ENCODE data around the gene ZNF750.
A peak's percentile ranks its signal among the peaks of the same experiment; 100 is the strongest.

The ZNF750 gene

DNA sequence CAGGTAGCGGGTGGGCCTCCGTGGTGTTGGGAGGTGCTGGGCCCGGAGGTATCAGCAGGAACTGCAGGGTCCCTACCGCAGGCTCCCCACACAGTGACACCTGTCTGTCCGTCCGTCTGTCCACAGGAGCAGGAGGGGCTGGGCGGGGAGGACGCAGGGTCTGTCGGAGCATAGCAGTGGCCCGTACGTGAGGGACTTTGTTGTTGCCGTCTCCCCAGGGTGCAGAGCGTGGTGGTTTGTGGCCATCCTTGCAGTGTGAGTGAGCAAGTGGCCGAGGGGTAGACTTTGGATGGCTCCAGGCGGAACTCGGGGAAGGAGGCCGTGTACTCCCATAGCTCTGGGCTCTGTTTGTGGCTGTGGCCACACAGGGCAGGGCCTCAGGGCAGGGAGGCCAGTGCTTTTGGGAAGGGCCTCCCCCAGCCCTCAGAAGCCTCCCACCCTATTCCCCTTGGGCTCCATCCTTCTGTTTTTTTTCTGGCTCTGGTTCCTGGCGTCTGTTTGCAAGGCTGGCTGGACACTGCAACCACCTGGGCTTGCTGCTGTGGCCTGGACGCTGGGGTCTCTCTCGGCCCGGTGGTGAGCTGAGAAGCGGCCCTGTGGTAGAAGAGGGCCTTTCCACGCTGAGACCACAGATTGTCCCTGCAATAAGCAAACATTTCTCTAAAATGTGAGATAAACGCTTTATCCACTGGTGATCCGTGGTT is 41.0 kb upstream of the ZNF750 start:
- Histone ChIP-seq H3K4me1 (ENCODE audit: control insufficient read depth, insufficient read depth, low read length) (peaks cover 53% of the 10 kb centered on the region), H3K27me3 (ENCODE audit: control insufficient read depth in 1 of 2, insufficient read depth in 2 of 2, low read length in 2 of 2) (no peaks in the 10 kb centered on the region), H3K9ac (ENCODE audit: low read length in 2 of 2) (no peak overlapping the region), H3K27ac (ENCODE audit: low read length) (no peak overlapping the region), H3K36me3 (ENCODE audit: control insufficient read depth in 2 of 2, insufficient read depth in 2 of 2, low read length in 2 of 2) (no peaks in the 10 kb centered on the region), H3K9me3 (ENCODE audit: control insufficient read depth in 2 of 2, low read length in 2 of 2) (no peaks in the 10 kb centered on the region), H3K4me3 (ENCODE audit: low read length in 2 of 2) (no peak overlapping the region)

DNA sequence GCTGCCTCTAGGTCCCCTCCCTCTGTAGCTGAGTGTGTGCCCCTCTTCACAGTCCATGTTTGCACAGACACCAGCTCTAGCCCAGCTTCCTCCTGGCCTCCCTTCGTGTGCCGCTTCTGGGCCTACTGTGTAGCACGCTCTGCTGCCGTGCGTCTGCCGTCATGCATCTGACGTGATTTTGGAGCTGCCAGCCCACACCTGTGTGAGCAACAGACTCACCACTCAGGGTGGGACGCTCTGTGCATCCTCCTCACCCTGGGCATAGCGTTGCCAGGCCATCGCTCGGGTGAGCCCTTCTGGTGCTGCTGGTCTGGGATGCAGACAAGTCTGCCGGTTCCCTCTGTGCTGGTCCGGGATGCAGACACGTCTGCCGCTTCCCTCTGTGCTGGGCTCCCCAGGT is 39.4 kb upstream of the ZNF750 start:
- H3K27ac ChIP-seq (ENCODE audit: low read length): no peak overlapping the region
- peaks cover 44% of the 10 kb centered on the region for H3K4me1 ChIP-seq (ENCODE audit: control insufficient read depth, insufficient read depth, low read length)
- H3K9ac ChIP-seq (ENCODE audit: low read length in 2 of 2): no peak overlapping the region

DNA sequence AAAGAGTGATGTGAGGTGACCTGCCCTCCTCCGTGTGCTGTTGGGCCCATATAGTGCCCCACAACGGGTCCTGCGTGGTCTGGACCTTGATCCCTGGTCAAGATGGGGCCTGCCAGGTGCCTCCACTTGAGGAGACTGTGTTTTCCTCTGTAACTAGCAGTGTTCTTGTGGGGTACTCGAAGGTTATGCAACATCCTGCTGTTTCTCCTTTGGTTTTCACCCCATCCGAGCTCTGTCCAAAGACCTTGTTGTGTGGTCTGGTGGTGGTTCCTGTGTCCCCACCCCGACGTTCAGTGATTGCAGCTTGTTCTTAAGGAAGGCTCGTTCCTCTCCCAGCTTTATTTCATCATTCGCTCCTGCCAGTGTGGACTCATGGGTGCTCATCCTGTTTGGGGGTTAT is 38.7 kb upstream of the ZNF750 start:
- Histone ChIP-seq H3K36me3 (ENCODE audit: control insufficient read depth in 2 of 2, insufficient read depth in 2 of 2, low read length in 2 of 2) (no peaks in the 10 kb centered on the region), H3K27ac (ENCODE audit: low read length) (no peak overlapping the region), H3K27me3 (ENCODE audit: control insufficient read depth in 1 of 2, insufficient read depth in 2 of 2, low read length in 2 of 2) (no peaks in the 10 kb centered on the region), H3K4me1 (ENCODE audit: control insufficient read depth, insufficient read depth, low read length) (peaks cover 42% of the 10 kb centered on the region), H3K4me3 (ENCODE audit: low read length in 2 of 2) (no peak overlapping the region), H3K9ac (ENCODE audit: low read length in 2 of 2) (no peak overlapping the region), H3K9me3 (ENCODE audit: control insufficient read depth in 2 of 2, low read length in 2 of 2) (no peaks in the 10 kb centered on the region)

More for the DNA sequence above, 39.4 kb upstream of the ZNF750 start:
- Histone ChIP-seq H3K36me3 (ENCODE audit: control insufficient read depth in 2 of 2, insufficient read depth in 2 of 2, low read length in 2 of 2) (no peaks in the 10 kb centered on the region), H3K9me3 (ENCODE audit: control insufficient read depth in 2 of 2, low read length in 2 of 2) (no peaks in the 10 kb centered on the region), H3K27me3 (ENCODE audit: control insufficient read depth in 1 of 2, insufficient read depth in 2 of 2, low read length in 2 of 2) (no peaks in the 10 kb centered on the region), H3K4me3 (ENCODE audit: low read length in 2 of 2) (no peak overlapping the region)

DNA sequence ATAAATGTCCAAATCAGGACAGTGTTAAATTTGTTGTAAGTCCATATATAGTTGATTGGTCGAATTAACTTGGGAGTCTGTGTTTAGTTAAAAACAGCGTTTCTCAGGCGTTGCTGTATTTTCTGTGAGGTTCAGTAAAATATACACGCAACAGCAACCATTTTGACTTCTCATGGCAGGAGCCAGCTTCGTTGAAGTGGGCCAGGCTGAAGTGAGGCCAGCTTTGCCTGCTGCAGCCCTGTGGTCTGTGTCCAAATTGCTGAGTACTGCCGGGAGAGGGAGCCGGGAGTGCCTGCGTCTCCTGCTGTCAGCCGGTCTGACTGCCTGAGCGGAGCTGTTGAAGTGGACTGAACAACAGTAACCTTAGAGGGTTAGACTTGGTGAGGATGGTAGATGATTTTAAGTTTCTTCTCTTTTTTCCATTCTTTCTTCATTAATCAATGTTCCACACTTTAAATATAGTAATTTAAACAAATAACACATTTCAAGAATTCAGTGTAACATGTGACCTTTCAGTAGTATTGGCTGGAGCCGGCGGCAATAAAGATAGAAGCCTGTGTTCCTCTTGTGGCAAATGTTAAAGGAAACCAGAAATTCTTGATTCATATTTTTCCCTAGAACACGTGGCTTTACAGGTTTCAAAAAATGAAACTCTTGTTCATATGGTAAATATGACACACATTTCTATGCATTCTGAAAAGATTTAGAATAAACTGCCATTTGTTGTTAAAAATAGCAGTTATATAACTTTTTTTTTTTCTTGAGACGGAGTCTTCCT is 37.0 kb upstream of the ZNF750 start:
- Histone ChIP-seq H3K4me1 (ENCODE audit: control insufficient read depth, insufficient read depth, low read length) (peaks cover 33% of the 10 kb centered on the region), H3K36me3 (ENCODE audit: control insufficient read depth in 2 of 2, insufficient read depth in 2 of 2, low read length in 2 of 2) (peaks cover 0 to 2% of the 10 kb centered on the region in 2 donors), H3K9me3 (ENCODE audit: control insufficient read depth in 2 of 2, low read length in 2 of 2) (no peaks in the 10 kb centered on the region), H3K27ac (ENCODE audit: low read length) (peak overlapping the region; percentile 76), H3K4me3 (ENCODE audit: low read length in 2 of 2) (peak overlapping the region in 1 of 2 donors; percentile 29), H3K27me3 (ENCODE audit: control insufficient read depth in 1 of 2, insufficient read depth in 2 of 2, low read length in 2 of 2) (no peaks in the 10 kb centered on the region), H3K9ac (ENCODE audit: low read length in 2 of 2) (peak overlapping the region; percentile 46 to 66)

DNA sequence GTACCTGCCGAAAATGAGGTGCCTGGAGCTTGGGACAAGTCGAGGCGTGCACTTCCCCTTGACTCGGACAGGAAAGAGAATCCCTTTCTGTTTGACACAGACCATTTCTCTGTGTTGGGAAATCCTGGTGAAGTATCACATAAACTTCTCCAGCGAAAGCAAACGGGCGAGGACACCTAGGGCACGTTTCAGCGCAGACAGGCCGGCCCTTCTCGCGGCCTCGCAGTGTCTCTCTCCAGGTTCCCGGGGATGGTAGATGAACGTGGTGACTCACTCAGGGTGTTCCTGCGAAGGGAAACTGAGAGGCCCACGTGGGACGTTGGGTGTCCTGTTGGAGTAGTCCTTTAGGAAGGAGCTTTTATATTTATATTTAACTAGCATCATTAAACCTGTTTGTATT is 36.3 kb upstream of the ZNF750 start:
- H3K4me1 ChIP-seq (ENCODE audit: control insufficient read depth, insufficient read depth, low read length): peaks cover 28% of the 10 kb centered on the region
- peak overlapping the region; percentile 76 for H3K27ac ChIP-seq (ENCODE audit: low read length)
- H3K9me3 ChIP-seq (ENCODE audit: control insufficient read depth in 2 of 2, low read length in 2 of 2): no peaks in the 10 kb centered on the region
- H3K36me3 ChIP-seq (ENCODE audit: control insufficient read depth in 2 of 2, insufficient read depth in 2 of 2, low read length in 2 of 2): peaks cover under 1 to 3% of the 10 kb centered on the region in 2 donors
- H3K27me3 ChIP-seq (ENCODE audit: control insufficient read depth in 1 of 2, insufficient read depth in 2 of 2, low read length in 2 of 2): no peaks in the 10 kb centered on the region
- H3K9ac ChIP-seq (ENCODE audit: low read length in 2 of 2): peak overlapping the region; percentile 46 to 66
- peak overlapping the region in 1 of 2 donors; percentile 29 for H3K4me3 ChIP-seq (ENCODE audit: low read length in 2 of 2)

DNA sequence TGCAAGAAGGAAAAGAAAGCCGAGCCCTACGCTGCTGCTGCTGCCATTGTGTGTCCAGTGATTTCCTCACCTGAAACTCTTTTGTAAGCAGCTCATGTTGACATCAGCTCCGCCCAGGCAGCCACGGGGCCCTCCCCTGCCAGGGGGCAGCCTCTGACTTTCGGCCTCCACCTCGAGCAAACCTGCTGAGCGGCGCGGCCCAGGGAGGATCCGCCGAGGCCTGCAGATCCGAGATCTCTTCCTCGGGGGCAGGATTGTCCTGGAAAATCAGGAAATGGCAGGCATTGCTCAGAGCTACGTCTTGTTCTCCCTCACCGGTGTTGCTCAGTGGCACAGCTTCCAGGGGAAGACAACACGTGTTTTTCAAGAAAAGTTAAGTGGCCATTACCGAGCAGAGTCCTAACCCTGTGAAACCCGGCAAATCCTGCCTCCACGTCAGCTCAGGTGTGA is 35.6 kb upstream of the ZNF750 start:
- no peaks in the 10 kb centered on the region for H3K27me3 ChIP-seq (ENCODE audit: control insufficient read depth in 1 of 2, insufficient read depth in 2 of 2, low read length in 2 of 2)
- no peak overlapping the region for H3K4me3 ChIP-seq (ENCODE audit: low read length in 2 of 2)
- H3K9me3 ChIP-seq (ENCODE audit: control insufficient read depth in 2 of 2, low read length in 2 of 2): no peaks in the 10 kb centered on the region
- peaks cover 4 to 10% of the 10 kb centered on the region in 2 donors for H3K36me3 ChIP-seq (ENCODE audit: control insufficient read depth in 2 of 2, insufficient read depth in 2 of 2, low read length in 2 of 2)
- no peak overlapping the region for H3K27ac ChIP-seq (ENCODE audit: low read length)
- peaks cover 22% of the 10 kb centered on the region for H3K4me1 ChIP-seq (ENCODE audit: control insufficient read depth, insufficient read depth, low read length)
- H3K9ac ChIP-seq (ENCODE audit: low read length in 2 of 2): no peak overlapping the region

DNA sequence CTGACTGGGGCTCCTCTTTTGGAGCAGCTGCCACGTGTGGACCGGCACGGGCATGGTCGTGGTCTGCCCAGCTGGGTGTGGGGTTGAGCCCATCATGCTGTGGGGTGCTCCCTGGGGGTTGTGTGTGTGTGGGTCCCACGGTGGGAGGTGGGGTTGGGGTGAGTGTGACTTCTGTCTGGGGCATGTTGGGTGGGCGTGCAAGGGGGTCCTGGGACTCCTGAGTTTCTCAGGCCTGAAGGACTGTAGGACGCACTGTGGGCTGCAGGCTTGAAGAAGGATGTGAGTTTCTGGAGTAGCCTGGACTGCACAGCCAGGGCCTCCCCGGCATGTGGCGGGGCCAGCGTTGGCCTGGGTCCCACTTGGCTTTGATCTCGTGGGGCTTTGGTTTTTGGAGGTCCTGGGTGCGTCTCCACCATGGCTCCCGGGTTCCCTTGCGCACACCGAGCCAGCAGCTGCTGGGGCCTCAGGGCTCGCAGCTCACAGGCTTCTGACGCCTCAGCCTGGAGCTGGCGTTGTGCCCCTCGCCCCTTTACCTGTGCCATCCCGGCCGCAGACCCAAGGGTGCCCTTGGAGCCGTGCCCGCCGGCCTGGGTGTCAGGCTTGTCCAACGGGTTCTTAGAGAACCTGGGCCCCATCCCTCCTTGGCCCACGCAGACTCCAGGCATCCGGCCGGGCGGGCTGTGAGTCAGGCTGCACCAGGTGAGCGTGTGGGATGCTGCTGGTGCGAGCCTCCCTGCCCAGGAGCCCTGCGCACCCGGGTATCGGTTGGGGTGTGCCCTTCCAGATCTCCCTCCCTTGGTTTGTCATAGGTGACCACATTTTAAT is 34.4 kb upstream of the ZNF750 start:
- H3K27me3 ChIP-seq (ENCODE audit: control insufficient read depth in 1 of 2, insufficient read depth in 2 of 2, low read length in 2 of 2): no peaks in the 10 kb centered on the region
- H3K9ac ChIP-seq (ENCODE audit: low read length in 2 of 2): no peak overlapping the region
- peaks cover 4 to 14% of the 10 kb centered on the region in 2 donors for H3K36me3 ChIP-seq (ENCODE audit: control insufficient read depth in 2 of 2, insufficient read depth in 2 of 2, low read length in 2 of 2)
- H3K27ac ChIP-seq (ENCODE audit: low read length): no peak overlapping the region
- H3K4me3 ChIP-seq (ENCODE audit: low read length in 2 of 2): no peak overlapping the region
- no peaks in the 10 kb centered on the region for H3K9me3 ChIP-seq (ENCODE audit: control insufficient read depth in 2 of 2, low read length in 2 of 2)
- H3K4me1 ChIP-seq (ENCODE audit: control insufficient read depth, insufficient read depth, low read length): peaks cover 15% of the 10 kb centered on the region

DNA sequence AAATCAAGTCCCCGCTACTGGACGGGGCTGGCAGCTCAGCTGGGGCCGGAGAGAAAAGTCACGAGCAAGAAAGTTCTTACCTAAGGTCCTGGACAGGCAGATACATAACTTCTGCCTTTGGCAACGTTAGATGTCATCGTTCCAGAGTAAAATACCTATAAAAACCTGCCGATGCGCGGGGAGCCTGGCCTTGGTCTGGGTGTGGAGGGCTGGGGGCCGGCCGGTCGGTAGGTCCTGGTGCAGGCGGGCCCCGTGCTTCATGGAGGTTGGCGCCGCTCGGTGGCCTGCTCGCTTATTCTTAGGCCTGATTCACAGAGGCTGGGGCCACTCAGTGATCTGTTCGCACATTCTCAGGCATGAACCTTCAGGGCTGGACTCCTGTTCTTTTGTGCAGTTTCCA is 33.7 kb upstream of the ZNF750 start:
- H3K4me1 ChIP-seq (ENCODE audit: control insufficient read depth, insufficient read depth, low read length): peaks cover 14% of the 10 kb centered on the region
- no peak overlapping the region for H3K9ac ChIP-seq (ENCODE audit: low read length in 2 of 2)
- no peaks in the 10 kb centered on the region for H3K9me3 ChIP-seq (ENCODE audit: control insufficient read depth in 2 of 2, low read length in 2 of 2)
- H3K4me3 ChIP-seq (ENCODE audit: low read length in 2 of 2): no peak overlapping the region
- H3K27ac ChIP-seq (ENCODE audit: low read length): no peak overlapping the region
- no peaks in the 10 kb centered on the region for H3K27me3 ChIP-seq (ENCODE audit: control insufficient read depth in 1 of 2, insufficient read depth in 2 of 2, low read length in 2 of 2)
- H3K36me3 ChIP-seq (ENCODE audit: control insufficient read depth in 2 of 2, insufficient read depth in 2 of 2, low read length in 2 of 2): peaks cover 4 to 14% of the 10 kb centered on the region in 2 donors

DNA sequence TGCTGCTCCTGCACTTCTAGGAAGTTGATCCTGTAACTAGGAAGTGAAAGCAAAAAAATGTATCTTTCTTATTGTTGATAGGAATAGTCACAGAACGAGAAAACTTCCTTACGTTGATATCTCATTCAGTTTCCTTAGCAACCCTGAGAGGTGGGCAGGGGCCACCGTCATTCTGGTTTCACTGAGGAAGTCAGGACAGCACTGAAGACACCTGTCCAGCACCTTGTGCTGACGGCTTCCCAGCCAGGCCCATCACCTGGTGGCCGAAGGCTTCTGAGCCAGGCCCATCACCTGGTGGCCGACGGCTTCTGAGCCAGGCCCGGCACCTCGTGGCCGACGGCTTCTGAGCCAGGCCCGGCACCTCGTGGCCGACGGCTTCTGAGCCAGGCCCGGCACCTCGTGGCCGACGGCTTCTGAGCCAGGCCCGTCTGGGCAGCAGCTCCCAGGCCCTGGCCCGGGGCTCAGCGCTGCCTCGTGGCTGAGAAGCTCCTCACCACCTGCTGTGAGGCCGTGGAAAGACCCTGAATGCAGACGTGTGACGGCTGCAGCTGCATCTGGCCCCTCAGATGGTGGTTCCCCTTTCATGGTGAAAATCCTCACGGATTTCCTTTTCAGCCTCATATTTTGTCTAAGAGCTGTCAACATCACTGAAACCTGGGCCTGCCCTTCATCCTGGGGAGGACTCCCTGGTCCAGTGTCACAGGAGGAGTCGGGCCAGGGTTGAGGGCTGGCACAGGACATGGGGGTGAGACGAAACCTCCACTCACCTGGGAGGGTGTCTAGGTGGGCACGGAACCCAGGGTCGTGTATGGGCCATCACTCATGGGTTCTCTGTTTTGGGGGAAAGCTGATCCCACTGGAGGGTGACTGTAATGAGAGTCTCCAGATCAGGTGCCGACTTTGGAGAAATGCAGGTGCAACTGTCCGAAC is 33.0 kb upstream of the ZNF750 start:
- H3K36me3 ChIP-seq (ENCODE audit: control insufficient read depth in 2 of 2, insufficient read depth in 2 of 2, low read length in 2 of 2): peaks cover 4 to 14% of the 10 kb centered on the region in 2 donors
- no peak overlapping the region for H3K4me3 ChIP-seq (ENCODE audit: low read length in 2 of 2)
- no peak overlapping the region for H3K9ac ChIP-seq (ENCODE audit: low read length in 2 of 2)
- no peaks in the 10 kb centered on the region for H3K27me3 ChIP-seq (ENCODE audit: control insufficient read depth in 1 of 2, insufficient read depth in 2 of 2, low read length in 2 of 2)
- H3K9me3 ChIP-seq (ENCODE audit: control insufficient read depth in 2 of 2, low read length in 2 of 2): no peaks in the 10 kb centered on the region
- H3K4me1 ChIP-seq (ENCODE audit: control insufficient read depth, insufficient read depth, low read length): peaks cover 14% of the 10 kb centered on the region
- H3K27ac ChIP-seq (ENCODE audit: low read length): no peak overlapping the region
